SK-N-SH (cell line): ENCODE measurements around the gene ATG2B.

Source experiments
- CTCF ChIP-seq: fragments of 200-600 bp; sonication (generic); IDR thresholded peaks from 2 replicates; pipeline ENCODE4 v1.6.1; 2017; ENCODE audit warnings: antibody characterized with exemption, mild to moderate bottlenecking, moderate library complexity
- RAD21 ChIP-seq: IDR thresholded peaks from 2 replicates; pipeline ENCODE4 v1.6.1; 2012; ENCODE audit warnings: mild to moderate bottlenecking, low read length

GRCh38 chr14:96362071-96362964 lies 823 bp downstream of the ATG2B start:
- TF ChIP-seq CTCF, result no peak
- no peak for TF ChIP-seq RAD21
